Activated naive CD8-positive, alpha-beta T cell treated with anti-CD3 and anti-CD28 coated beads, Interleukin-2, amount 50 U/mL, for 24 hours (primary cell): ENCODE results near the gene SMPD2.

ENCODE experiments used
- ATAC-seq: fragments of 150-1000 bp; cut with Tn5 transposase; one replicate; pipeline ENCODE4 v1.10.0; 2021
- DNase-seq: peaks from one replicate; pipeline ENCODE4 v3.0.0; 2021
- H3K27ac Mint-ChIP-seq: one replicate; pipeline ENCODE4 v1.8.0; 2021; ENCODE audit warnings: mild to moderate bottlenecking, mixed read lengths
- H3K27me3 Mint-ChIP-seq: one replicate; pipeline ENCODE4 v1.8.0; 2021; ENCODE audit warnings: mixed read lengths
- H3K36me3 Mint-ChIP-seq: one replicate; pipeline ENCODE4 v1.8.0; 2021; ENCODE audit warnings: low read depth, mixed read lengths
- H3K4me1 Mint-ChIP-seq: one replicate; pipeline ENCODE4 v1.8.0; 2021; ENCODE audit warnings: mixed read lengths
- H3K4me3 Mint-ChIP-seq: one replicate; pipeline ENCODE4 v1.8.0; 2021; ENCODE audit warnings: mild to moderate bottlenecking, moderate library complexity, mixed read lengths
- H3K9me3 Mint-ChIP-seq: one replicate; pipeline ENCODE4 v1.8.0; 2021; ENCODE audit warnings: mixed read lengths

SMPD2 gene

GRCh38 chr6:109478841-109479624, 38.5 kb downstream of the SMPD2 start:
- Mint-ChIP-seq H3K4me3 (peak overlapping the region; percentile 96), H3K4me1 (peaks cover 75% of the 10 kb centered on the region), H3K9me3 (no peaks in the 10 kb centered on the region), H3K27ac (peak overlapping the region; percentile 94), H3K36me3 (peaks cover 71% of the 10 kb centered on the region), H3K27me3 (no peaks in the 10 kb centered on the region)
- ATAC-seq, result no peak
- no peak for DNase-seq

- no peak for ATAC-seq
- H3K27me3 Mint-ChIP-seq, result peaks cover 1% of the 10 kb centered on the region
- peak overlapping the region; percentile 96 for H3K4me3 Mint-ChIP-seq
- H3K27ac Mint-ChIP-seq, result peak overlapping the region; percentile 6
- H3K9me3 Mint-ChIP-seq, result no peaks in the 10 kb centered on the region
- no peak for DNase-seq
- H3K36me3 Mint-ChIP-seq, result peaks cover 57% of the 10 kb centered on the region
- peaks cover 61% of the 10 kb centered on the region for H3K4me1 Mint-ChIP-seq
These were observed 40.5 kb downstream of the SMPD2 start for GRCh38 chr6:109480993-109481480.

- ATAC-seq (peak; percentile 82), DNase-seq (peak; percentile 89)
- Mint-ChIP-seq H3K9me3 (no peaks in the 10 kb centered on the region), H3K36me3 (peaks cover 37% of the 10 kb centered on the region), H3K27ac (peak within 1 kb of the TSS; percentile 93), H3K4me1 (peaks cover 42% of the 10 kb centered on the region), H3K4me3 (peak within 1 kb of the TSS; percentile 96), H3K27me3 (peaks cover 1% of the 10 kb centered on the region)
These were observed 42.6 kb downstream of the SMPD2 start, which contains the start of gene ZBTB24 for GRCh38 chr6:109482905-109483734. Gene ZBTB24 (minus strand): TSS chr6:109483219. CDS start chr6:109482026, 1,193 bp downstream.

GRCh38 chr6:109483735-109484057, 43.2 kb downstream of the SMPD2 start:
- Mint-ChIP-seq H3K36me3 (peaks cover 31% of the 10 kb centered on the region), H3K27ac (peak overlapping the region; percentile 37), H3K4me1 (peaks cover 36% of the 10 kb centered on the region), H3K9me3 (no peaks in the 10 kb centered on the region), H3K27me3 (peaks cover 1% of the 10 kb centered on the region), H3K4me3 (peak overlapping the region; percentile 73)
- ATAC-seq, result no peak
- DNase-seq, result no peak

- Mint-ChIP-seq H3K4me1 (peaks cover 32% of the 10 kb centered on the region), H3K27me3 (peaks cover 1% of the 10 kb centered on the region), H3K9me3 (no peaks in the 10 kb centered on the region), H3K36me3 (peaks cover 27% of the 10 kb centered on the region), H3K27ac (no peak overlapping the region), H3K4me3 (peak overlapping the region; percentile 73)
- ATAC-seq, result no peak
- no peak for DNase-seq
These were observed 43.6 kb downstream of the SMPD2 start for GRCh38 chr6:109484122-109484521.

GRCh38 chr6:109485266-109485935, 44.9 kb downstream of the SMPD2 start:
- no peak for DNase-seq
- ATAC-seq, result no peak
- no peaks in the 10 kb centered on the region for H3K9me3 Mint-ChIP-seq
- H3K4me1 Mint-ChIP-seq, result peaks cover 26% of the 10 kb centered on the region
- no peak overlapping the region for H3K4me3 Mint-ChIP-seq
- H3K36me3 Mint-ChIP-seq, result peaks cover 18% of the 10 kb centered on the region
- H3K27me3 Mint-ChIP-seq, result peaks cover 1% of the 10 kb centered on the region
- H3K27ac Mint-ChIP-seq, result no peak overlapping the region

GRCh38 chr6:109486068-109486467, 45.5 kb downstream of the SMPD2 start:
- ATAC-seq, result no peak
- peaks cover 1% of the 10 kb centered on the region for H3K27me3 Mint-ChIP-seq
- H3K36me3 Mint-ChIP-seq, result peaks cover 13% of the 10 kb centered on the region
- no peaks in the 10 kb centered on the region for H3K9me3 Mint-ChIP-seq
- H3K4me1 Mint-ChIP-seq, result peaks cover 27% of the 10 kb centered on the region
- H3K27ac Mint-ChIP-seq, result no peak overlapping the region
- DNase-seq, result no peak
- H3K4me3 Mint-ChIP-seq, result no peak overlapping the region

- no peaks in the 10 kb centered on the region for H3K36me3 Mint-ChIP-seq
- no peak overlapping the region for H3K27ac Mint-ChIP-seq
- ATAC-seq (no peak), DNase-seq (no peak)
- H3K27me3 Mint-ChIP-seq, result peaks cover 1% of the 10 kb centered on the region
- H3K4me1 Mint-ChIP-seq, result peaks cover 25% of the 10 kb centered on the region
- no peak overlapping the region for H3K4me3 Mint-ChIP-seq
- no peaks in the 10 kb centered on the region for H3K9me3 Mint-ChIP-seq
These were observed 47.5 kb downstream of the SMPD2 start for GRCh38 chr6:109488001-109488400.

GRCh38 chr6:109490713-109491112, 50.2 kb downstream of the SMPD2 start:
- Mint-ChIP-seq H3K4me3 (no peak overlapping the region), H3K36me3 (no peaks in the 10 kb centered on the region), H3K9me3 (no peaks in the 10 kb centered on the region), H3K27me3 (no peaks in the 10 kb centered on the region), H3K4me1 (peaks cover 26% of the 10 kb centered on the region), H3K27ac (peak overlapping the region; percentile 74)
- DNase-seq (no peak), ATAC-seq (peak; percentile 27)

GRCh38 chr6:109491207-109491938, 50.8 kb downstream of the SMPD2 start:
- Mint-ChIP-seq H3K4me3 (no peak overlapping the region), H3K27me3 (no peaks in the 10 kb centered on the region), H3K4me1 (peaks cover 29% of the 10 kb centered on the region), H3K27ac (peak overlapping the region; percentile 74), H3K9me3 (no peaks in the 10 kb centered on the region), H3K36me3 (no peaks in the 10 kb centered on the region)
- no peak for DNase-seq
- ATAC-seq, result peak; percentile 93
